ENCODE results near the gene NHLRC1.

NHLRC1 gene

GRCh38 chr6:18087396-18088165, 34.9 kb downstream of the NHLRC1 start:
- DNase-seq (no peak), ATAC-seq (no peak)

GRCh38 chr6:18081025-18081668, 41.3 kb downstream of the NHLRC1 start:
- DNase-seq (no peak), ATAC-seq (no peak)

GRCh38 chr6:18080544-18080943, 41.9 kb downstream of the NHLRC1 start:
- DNase-seq: no peak
- ATAC-seq: no peak

GRCh38 chr6:18078866-18079265, 43.6 kb downstream of the NHLRC1 start:
- ATAC-seq: no peak

GRCh38 chr6:18076231-18076630, 46.2 kb downstream of the NHLRC1 start:
- no peak for ATAC-seq
- no peak for DNase-seq

More at GRCh38 chr6:18078866-18079265, 43.6 kb downstream of the NHLRC1 start:
- no peak for DNase-seq

- ATAC-seq (no peak), DNase-seq (no peak)
Observed at GRCh38 chr6:18072841-18073240, 49.6 kb downstream of the NHLRC1 start.

- DNase-seq: no peak
- ATAC-seq: no peak
Observed at GRCh38 chr6:18070486-18070885, 52.0 kb downstream of the NHLRC1 start.

Measured in stimulated activated naive CD8-positive, alpha-beta T cell treated with anti-CD3 and anti-CD28 coated beads, Interleukin-15, Interleukin-2, amounts not matched to agents 100 U/mL and 50 U/mL, for 24 hours (primary cell).